Stimulated activated CD4-positive, alpha-beta T cell treated with anti-CD3 and anti-CD28 coated beads, Interleukin-15, amount 100 ng/mL, for 1 hour (primary cell): ENCODE results near the gene CHAF1A.

Source experiments
- DNase-seq, 2 donors: peaks; one replicate each; pipeline ENCODE4 v3.0.0-alpha.2; 2020; ENCODE audit warnings: low read depth in 1 of 2, low spot score in 1 of 2

Gene CHAF1A

DNA sequence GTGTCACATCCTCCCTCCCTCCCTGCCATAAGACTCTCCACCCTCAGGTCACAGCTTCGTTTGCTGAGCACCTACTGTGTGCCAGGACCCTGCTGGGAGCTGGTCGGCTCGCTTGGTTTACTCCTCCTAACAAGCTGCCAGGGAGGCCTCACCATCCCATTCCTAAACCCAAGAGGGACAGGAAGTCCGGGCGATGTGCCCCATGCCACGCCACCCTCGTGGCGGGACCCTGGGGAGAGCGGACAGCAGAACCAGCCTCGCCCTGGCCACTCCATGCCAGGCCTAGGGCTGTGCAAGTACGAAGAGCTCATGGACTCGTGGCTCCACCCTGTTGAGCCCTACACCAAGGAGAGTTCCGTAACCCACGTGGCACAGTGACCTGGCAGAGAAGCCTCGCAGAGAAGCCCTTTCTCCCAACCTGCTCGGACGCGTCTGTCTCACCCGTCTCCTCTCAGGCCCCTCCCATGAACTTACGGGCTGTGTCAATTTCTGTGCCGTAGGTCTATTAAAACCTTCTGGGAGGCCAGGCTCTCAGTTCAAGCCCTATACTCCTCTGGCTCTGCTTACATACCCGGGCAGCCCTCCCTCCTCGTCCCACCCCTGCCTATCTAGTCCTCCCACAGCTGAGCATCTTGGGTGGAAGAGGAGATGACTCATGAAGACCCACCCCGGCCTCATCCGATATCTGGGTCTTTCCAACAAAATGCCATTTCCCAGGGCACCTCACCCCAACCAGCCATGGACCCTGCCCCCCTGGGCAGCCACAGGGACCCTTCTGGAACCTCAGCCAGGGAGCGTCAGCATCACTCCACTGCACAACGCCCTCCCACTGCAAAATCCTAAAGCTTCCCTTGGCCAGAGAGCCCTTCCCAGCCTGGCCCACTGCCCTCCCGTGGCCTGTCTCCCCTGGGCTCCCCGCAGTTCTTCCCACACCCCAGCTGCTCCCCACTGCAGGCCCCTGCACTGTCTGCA is 52.6 kb downstream of the CHAF1A start:
- no peak for DNase-seq

DNA sequence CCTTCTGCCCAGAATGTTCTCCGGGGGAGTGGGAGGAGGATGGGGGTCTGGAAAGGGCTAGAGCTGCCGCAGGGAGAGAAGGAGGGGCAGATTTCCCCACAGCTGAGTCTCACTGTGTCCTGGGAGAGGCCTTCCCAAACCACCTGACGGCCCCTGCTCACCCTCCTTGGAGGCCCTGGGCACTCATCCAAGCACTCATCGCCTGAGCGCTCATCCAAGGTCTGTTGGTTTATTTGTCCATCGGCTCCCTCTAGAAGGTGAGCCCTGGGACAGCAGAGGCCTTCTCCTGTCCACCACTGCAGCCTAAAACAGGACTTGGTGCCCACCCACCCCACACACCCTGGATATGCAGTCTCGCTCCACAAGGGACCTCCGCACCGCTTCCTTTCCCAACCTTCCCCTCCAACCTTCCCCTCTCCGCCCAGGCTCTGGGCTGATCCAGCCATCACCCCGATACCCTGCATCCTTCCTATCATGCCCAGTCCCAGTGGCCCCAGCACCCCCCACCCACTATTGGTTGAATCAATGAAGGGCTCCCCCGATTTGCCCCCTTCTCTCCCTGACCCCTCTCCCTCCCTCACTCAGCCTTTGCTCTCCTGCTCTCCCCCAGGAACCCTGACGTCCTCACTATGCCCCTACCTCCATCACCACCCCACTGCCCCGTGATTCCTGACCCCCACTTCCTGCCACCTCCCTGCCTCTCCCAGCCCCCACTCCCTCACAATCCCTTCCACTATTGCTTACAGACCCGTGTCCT is 53.5 kb downstream of the CHAF1A start:
- no peak for DNase-seq

DNA sequence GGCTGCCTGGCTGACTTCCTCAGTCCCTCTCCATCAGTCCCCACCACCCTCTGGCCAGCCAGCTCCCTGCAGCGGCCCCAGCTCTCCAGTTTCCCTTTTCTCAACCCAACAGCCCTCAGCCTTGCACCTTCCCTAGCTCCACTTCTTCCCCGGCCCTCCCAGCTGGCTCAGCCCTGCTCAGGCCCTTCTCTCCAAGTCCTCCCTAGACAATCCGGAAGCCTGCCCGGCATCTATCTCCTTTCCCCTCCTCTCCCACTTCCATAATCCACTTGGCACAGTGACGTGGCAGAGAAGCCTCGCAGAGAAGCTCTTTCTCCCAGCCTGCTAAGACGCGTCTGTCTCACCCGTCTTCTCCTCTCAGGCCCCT is 54.0 kb downstream of the CHAF1A start:
- no peak for DNase-seq

DNA sequence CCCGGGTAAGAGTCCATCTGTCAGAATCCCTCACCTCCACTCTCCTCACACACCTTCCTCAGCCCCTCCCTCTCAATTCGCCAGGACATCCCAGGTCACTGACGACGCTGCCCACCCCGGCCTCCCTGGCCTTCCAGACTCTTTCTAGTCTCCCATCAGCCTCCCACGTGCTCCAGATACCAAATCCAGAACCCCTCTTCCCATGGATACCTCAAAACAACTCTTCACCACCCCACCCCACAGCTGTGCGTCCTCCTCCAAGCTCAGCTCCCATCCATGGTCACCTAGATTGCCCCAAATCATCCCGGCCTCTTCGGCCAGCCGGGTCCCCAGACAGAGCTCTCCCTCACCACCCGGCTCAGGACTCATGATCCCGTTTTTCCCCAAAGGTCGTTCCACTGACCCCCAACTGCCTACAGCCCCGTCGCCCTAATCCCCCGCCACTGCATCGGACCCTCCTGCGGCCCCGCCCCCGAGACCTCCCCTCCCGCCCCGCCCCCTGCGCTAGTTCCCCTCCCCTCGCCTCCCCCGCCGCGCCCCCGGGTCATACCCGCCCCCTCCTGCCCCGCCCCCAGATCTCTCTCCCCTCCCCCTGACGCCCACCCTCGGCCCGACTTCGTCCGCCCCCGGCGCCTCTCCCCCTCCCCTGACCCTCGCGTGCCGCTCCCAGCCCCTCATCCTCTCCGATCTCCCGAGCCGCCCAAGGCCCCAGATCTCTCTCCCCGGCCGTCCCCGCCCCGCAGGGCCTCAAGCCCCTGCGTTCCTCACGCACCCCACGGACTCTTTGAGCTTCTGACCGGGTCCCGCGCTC is 54.6 kb downstream of the CHAF1A start:
- no peak for DNase-seq

DNA sequence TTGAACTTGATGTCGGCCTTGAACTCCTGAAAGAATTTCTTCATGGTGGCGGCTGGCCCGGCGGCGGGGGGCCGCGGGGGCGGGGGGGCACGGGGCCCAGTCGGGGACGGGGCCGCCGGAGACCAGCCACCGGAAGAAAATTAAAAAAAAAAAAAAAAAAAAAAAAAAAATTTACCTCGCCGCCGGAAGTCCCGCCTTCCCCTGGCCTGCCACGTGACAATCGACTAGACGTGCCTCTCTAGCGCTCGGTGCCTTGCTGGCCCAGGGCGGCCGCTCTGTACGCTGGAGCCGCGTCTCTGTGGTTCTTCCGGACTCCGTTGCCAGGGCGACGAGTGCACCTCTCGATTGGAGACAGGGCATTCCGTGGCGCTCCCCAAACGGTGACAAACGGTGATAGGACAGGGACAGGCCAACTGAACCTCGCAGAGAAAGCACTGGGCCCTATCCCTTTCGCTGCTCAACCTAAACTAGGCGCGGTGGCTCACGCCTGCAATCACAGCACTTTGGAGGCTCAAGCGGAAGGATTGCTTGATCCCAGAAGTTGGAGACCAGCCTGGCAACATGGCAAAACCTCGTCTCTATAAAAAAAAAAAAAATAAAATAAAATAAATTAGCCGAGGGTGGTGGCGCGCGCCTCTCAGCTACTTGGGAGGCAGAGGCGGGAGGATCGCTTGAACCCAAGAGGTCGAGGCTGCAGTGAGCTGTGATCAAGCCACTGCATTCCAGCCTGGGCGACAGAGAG is 55.4 kb downstream of the CHAF1A start, which contains the start of gene UBXN6:
TSS of gene UBXN6 (minus strand) at position 141 of the 742 bp plus-strand sequence. CDS start at position 44, 97 bp downstream.
- peak; percentile 91 to 94 for DNase-seq

DNA sequence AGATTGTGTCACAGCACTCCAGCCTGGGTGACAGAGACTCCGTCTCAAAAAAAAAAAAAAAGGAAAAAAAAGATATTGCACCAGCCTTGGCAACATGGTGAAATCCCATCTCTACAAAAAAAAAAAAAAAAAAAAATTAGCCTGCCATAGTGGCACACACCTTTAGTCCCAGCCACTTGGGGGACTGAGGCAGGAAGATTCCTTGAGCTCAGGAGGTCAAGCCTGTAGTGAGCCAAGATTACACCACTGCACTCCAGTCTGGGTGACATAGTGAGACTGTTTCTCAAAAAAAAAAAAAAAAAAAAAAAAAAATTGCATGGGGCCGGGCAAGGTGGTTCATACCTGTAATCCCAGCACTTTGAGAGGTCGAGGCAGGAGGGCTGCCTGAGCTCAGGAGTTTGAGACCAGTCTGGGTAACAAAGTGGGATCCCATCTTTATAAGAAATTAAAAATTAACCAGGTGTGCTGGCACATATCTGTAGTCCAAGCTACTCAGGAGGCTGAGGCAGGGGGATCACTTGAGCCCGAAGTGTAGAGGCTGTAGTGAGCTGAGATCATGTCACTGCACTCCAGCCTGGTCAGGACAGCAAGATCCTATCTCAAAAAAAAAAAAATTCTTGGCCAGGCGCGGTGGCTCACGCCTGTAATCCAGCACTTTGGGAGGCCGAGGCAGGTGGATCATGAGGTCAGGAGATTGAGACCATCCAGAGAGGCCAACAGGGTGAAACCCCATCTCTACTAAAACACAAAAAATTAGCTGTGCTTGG is 62.6 kb downstream of the CHAF1A start:
- no peak for DNase-seq

GRCh38 chr19:4467835-4468234 is 65.4 kb downstream of the CHAF1A start:
- no peak for DNase-seq

DNA sequence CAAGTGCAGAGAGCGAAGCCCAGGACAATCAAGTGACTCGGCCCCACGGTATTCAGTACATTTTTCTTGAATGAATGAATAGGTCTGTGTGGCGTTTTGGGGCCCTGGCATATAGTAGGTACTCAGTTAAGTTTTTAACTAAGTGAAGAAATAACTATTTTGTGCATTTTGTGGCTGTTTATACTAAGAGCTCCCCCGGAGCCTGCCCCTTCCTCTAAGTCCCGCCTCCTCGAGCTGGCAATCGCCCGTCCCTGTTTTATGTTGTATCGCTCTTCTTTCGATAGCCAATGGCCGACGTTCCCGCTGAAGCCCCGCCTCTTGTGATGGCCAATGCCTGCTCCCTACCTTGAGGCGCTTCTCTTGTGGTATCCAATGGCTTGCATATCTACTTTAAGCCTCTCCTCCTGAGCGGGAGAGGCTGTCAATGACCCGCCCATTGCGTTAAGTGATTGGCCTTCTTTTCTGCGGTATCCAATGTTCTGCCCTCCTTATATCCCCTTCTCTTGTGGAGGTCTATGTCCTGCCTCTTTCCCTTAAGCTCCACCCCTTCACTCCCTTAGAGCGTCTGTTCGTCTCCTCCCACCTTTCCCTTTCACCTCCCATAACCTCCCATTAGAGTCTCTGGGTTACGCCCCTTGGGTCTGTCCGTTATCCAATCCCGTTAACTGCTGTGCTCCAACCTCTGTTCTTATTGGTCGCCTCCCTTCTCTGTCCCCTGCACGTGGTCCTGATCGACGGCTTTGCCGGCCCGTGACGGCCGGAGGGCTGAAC is 69.1 kb downstream of the CHAF1A start:
- DNase-seq: peak; percentile 89 to 95

- peak in 1 of 2 donors; percentile 91 for DNase-seq
Observed at GRCh38 chr19:4472174-4472974, 69.9 kb downstream of the CHAF1A start, which contains the start of gene HDGFL2. Gene HDGFL2, plus strand, starts transcription at chr19:4472297. Its CDS starts 54 bp downstream, at chr19:4472351.

- no peak for DNase-seq
Observed at GRCh38 chr19:4473011-4473762, 70.7 kb downstream of the CHAF1A start.

DNA sequence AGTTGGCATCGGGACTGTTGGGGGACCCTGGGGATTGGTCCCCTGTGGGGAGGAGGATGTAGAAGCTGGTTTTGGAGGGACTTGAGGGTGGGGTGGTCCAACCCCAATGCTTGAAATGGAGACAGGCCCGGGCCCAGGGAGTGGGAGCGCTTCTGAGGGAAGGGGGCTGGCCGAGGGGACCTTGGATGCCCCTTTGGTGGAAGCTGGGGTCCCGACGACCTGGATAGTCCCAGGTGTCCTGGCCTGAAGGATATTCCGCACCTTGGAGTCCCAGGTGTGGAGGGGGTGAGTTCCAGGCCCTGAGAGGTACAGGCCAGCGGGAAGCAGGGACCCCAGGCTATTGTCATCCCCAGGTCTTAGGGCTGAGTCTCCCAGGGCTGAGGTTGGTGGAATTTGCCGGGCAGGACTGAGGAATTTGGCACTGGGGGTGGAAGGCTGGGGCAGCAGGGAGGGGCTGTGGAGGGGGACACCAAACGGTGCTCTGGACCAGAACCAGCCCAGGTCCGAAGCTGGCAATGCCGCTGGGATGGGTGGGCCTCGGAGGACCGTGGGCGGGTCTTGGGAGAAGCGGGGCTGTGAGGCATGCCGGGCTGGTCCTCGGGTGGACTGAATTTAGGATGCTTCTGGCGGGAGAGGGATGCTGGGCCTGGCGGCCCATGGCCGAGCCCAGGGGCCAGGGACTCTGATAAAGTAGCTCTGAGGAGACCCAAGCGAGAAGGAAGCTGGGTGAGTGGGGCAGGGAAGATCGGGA is 71.5 kb downstream of the CHAF1A start:
- no peak for DNase-seq

DNA sequence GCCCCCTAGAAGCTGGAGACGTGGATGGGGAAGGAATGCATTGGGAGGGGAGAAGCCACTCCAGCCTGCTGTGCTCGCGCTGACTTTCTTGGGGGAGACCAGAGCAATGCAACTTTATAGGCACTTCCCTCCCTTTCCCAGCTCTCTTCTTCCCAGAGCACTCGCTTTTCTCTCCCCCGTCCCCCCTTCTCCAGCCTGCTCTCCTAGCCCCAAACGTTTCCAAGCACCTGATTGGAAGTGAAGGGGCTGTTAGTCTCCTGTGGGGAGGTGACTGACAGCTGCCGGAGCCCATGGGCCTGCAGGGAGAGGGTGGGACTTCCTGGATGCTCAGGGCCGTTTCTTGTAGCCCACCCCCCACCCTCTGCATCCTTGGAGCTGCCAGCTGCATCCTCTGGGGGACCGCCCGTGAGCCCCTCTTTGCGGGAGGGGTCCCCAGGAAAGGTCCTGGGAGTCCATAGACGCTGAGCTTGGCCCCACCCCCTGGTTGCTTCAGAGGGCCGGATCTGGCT is 72.1 kb downstream of the CHAF1A start:
- DNase-seq: no peak

GRCh38 chr19:4477034-4477801 is 74.8 kb downstream of the CHAF1A start:
- no peak for DNase-seq

- DNase-seq: no peak
Observed at GRCh38 chr19:4482721-4483364, 80.4 kb downstream of the CHAF1A start.

DNA sequence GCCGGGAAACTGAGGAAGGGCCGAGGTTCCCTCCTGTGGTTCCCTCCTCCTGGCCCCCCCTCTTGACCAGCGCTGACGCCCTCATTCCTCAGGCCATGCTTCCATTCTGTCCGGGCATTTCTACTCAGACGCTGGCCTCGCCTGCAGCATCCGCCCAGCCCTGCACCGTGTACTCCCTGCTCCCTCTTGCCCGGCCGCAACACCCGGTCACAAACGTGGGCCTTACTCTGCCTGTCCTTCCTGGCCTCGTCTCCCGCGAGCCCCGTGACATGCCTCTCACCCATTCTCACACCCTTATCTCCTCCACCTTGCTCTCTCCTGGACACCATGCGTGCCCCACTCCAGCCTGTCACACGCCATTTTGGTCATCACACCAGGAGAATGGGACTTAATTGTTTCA is 80.9 kb downstream of the CHAF1A start:
- DNase-seq: no peak
